GM20000 (cell line): ENCODE measurements around the gene PPP2R2D.
"Not testable (repeated sequence)": the region's sequence is repeated elsewhere in the genome, so short reads cannot be mapped to it uniquely, and the experiment has no call there.

Source experiments
- DNase-seq: peaks from one replicate; pipeline ENCODE4 v3.0.0; 2012; ENCODE audit warnings: low spot score
- CTCF ChIP-seq: IDR thresholded peaks from 2 replicates; pipeline ENCODE4 v1.5.1; 2012; ENCODE audit warnings: mild to moderate bottlenecking, control low read depth; ENCODE audit errors: extremely low read depth, missing control alignments

PPP2R2D gene

GRCh38 chr10:131876017-131876416, 24.8 kb upstream of the PPP2R2D start:
- DNase-seq, result no peak
- no peak for TF ChIP-seq CTCF

GRCh38 chr10:131876508-131876907, 24.3 kb upstream of the PPP2R2D start:
- TF ChIP-seq CTCF, result no peak
- DNase-seq, result no peak

- no peak for TF ChIP-seq CTCF
- DNase-seq, result no peak
These were observed 20.7 kb upstream of the PPP2R2D start for GRCh38 chr10:131880016-131880590.

GRCh38 chr10:131881104-131881880, 19.5 kb upstream of the PPP2R2D start:
- no peak for DNase-seq
- no peak for TF ChIP-seq CTCF

- DNase-seq, result no peak
- no peak for TF ChIP-seq CTCF
These were observed 18.7 kb upstream of the PPP2R2D start for GRCh38 chr10:131882151-131882550.

GRCh38 chr10:131882590-131883451, 18.0 kb upstream of the PPP2R2D start:
- DNase-seq, result no peak

GRCh38 chr10:131883621-131884393, 17.0 kb upstream of the PPP2R2D start:
- DNase-seq, result not testable (repeated sequence)

More at GRCh38 chr10:131882590-131883451, 18.0 kb upstream of the PPP2R2D start:
- no peak for TF ChIP-seq CTCF
